Fibroblast of lung (primary cell): Measurements from ENCODE around the gene ALDH3B2. TPM values are rescaled to one million over a fixed set of nuclear protein-coding genes. Genes with fewer than 3 reads are reported as not detected.

Source experiments
- DNase-seq, 2 donors: peaks; one replicate each; pipeline versions ENCODE4 v3.0.0 to v3.0.0-alpha.2; 2010; ENCODE audit warnings: low read depth in 2 of 2
- H2AFZ ChIP-seq: 2 replicates; pipeline ENCODE4 v1.5.1; 2012; ENCODE audit warnings: low read length, control low read depth, inconsistent platforms
- H3K27ac ChIP-seq: 2 replicates; pipeline ENCODE4 v1.5.1; 2011; ENCODE audit warnings: low read length, control low read depth; ENCODE audit not compliant: insufficient read depth
- H3K27me3 ChIP-seq: 2 replicates; pipeline ENCODE4 v1.5.1; 2011; ENCODE audit warnings: mild to moderate bottlenecking, low read length; ENCODE audit not compliant: control insufficient read depth, insufficient read depth
- H3K36me3 ChIP-seq: 2 replicates; pipeline ENCODE4 v1.5.1; 2011; ENCODE audit warnings: low read length; ENCODE audit not compliant: control insufficient read depth, insufficient read depth
- H3K4me1 ChIP-seq: 2 replicates; pipeline ENCODE4 v1.5.1; 2011; ENCODE audit warnings: low read length; ENCODE audit not compliant: control insufficient read depth, insufficient read depth; ENCODE audit errors: extremely low read depth
- H3K4me2 ChIP-seq: 2 replicates; pipeline ENCODE4 v1.5.1; 2011; ENCODE audit warnings: low read length, control low read depth; ENCODE audit not compliant: insufficient read depth; ENCODE audit errors: extremely low read depth
- H3K4me3 ChIP-seq, 4 experiments: fragments of 200-600 bp in 1 of 4; sonication (generic) in 1 of 4; replicated peaks in 1 of 4; 2 replicates each; pipeline ENCODE4 v1.5.1; 2011 to 2016; ENCODE audit warnings: low read length in 4 of 4, low read depth in 3 of 4, mild to moderate bottlenecking in 3 of 4, control low read depth in 2 of 4, inconsistent platforms in 1 of 4, mixed read lengths in 1 of 4; ENCODE audit not compliant: insufficient read depth in 1 of 4; ENCODE audit errors: control extremely low read depth in 1 of 4
- H3K79me2 ChIP-seq: 2 replicates; pipeline ENCODE4 v1.5.1; 2012; ENCODE audit warnings: mild to moderate bottlenecking, low read length, inconsistent platforms; ENCODE audit not compliant: control insufficient read depth, insufficient read depth
- H3K9ac ChIP-seq: 2 replicates; pipeline ENCODE4 v1.5.1; 2011; ENCODE audit warnings: mild to moderate bottlenecking, low read length, control low read depth; ENCODE audit not compliant: insufficient read depth
- H3K9me3 ChIP-seq: 2 replicates; pipeline ENCODE4 v1.5.1; 2012; ENCODE audit warnings: low read depth, low read length; ENCODE audit not compliant: control insufficient read depth, insufficient read depth
- H4K20me1 ChIP-seq: 2 replicates; pipeline ENCODE4 v1.5.1; 2011; ENCODE audit warnings: low read length; ENCODE audit not compliant: control insufficient read depth, insufficient read depth; ENCODE audit errors: extremely low read depth
- EZH2 ChIP-seq: IDR thresholded peaks from 2 replicates; pipeline ENCODE4 v1.5.1; 2012; ENCODE audit warnings: low read length, control low read depth, mild to moderate bottlenecking; ENCODE audit errors: missing control alignments
- polyA plus RNA-seq, 2 donors: library from polyadenylated mRNA; depleted of rRNA in 1 of 2; stranded (reverse) in 1 of 2; unstranded in 1 of 2; fragments of >200 nt; gene quantifications; 2 replicates each; pipeline ENCODE4 v1.2.1, GENCODE V29; 2011 to 2012; ENCODE audit warnings: missing spikeins in 1 of 2
- total RNA-seq: library from RNA; depleted of rRNA; stranded (reverse); fragments of >200 nt; gene quantifications from 2 replicates; pipeline ENCODE4 v1.2.1, GENCODE V29; 2014
- TF ChIP-seq, protein P1 (sequence below), 2 donors: IDR thresholded peaks in 1 of 2; conservative IDR thresholded peaks in 1 of 2; 1 replicate in 1 of 2; 2 replicates in 1 of 2; pipeline ENCODE4 v1.5.1; 2011 to 2012; ENCODE audit warnings: low read length in 2 of 2, control low read depth in 1 of 2, inconsistent platforms in 1 of 2, low read depth in 1 of 2, mild to moderate bottlenecking in 1 of 2

The ALDH3B2 gene
- total and polyA plus RNA-seq, 2 donors (not counting 1 experiment from before 2014, with no cell fraction given), result not detected

DNA sequence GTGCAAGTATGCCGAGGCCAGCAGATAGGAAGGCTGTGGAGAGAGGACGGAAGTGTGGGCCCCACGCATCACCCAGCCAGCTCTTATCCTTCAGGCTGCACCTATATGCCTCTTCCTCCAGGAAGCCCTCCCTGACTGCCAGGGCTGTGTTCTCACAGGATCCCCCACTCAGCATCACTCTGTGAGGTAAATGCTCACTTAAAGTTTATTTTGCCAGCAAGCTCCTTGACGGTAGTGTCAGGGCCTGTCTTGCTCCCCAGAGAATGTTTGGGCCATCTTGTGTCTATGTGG is 39.2 kb downstream of the ALDH3B2 start:
- no peak overlapping the region for H3K27ac ChIP-seq
- H2AFZ ChIP-seq, result no peak overlapping the region
- no peaks in the 10 kb centered on the region for H3K4me1 ChIP-seq
- no peaks in the 10 kb centered on the region for H3K27me3 ChIP-seq
- H3K9ac ChIP-seq, result no peak overlapping the region
- no peaks in the 10 kb centered on the region for H3K36me3 ChIP-seq
- H3K4me3 ChIP-seq, result no peak overlapping the region
- DNase-seq, result no peak
- no peaks in the 10 kb centered on the region for H3K79me2 ChIP-seq
- no peaks in the 10 kb centered on the region for H4K20me1 ChIP-seq
- TF ChIP-seq EZH2, result no peak
- TF ChIP-seq, protein P1, sequence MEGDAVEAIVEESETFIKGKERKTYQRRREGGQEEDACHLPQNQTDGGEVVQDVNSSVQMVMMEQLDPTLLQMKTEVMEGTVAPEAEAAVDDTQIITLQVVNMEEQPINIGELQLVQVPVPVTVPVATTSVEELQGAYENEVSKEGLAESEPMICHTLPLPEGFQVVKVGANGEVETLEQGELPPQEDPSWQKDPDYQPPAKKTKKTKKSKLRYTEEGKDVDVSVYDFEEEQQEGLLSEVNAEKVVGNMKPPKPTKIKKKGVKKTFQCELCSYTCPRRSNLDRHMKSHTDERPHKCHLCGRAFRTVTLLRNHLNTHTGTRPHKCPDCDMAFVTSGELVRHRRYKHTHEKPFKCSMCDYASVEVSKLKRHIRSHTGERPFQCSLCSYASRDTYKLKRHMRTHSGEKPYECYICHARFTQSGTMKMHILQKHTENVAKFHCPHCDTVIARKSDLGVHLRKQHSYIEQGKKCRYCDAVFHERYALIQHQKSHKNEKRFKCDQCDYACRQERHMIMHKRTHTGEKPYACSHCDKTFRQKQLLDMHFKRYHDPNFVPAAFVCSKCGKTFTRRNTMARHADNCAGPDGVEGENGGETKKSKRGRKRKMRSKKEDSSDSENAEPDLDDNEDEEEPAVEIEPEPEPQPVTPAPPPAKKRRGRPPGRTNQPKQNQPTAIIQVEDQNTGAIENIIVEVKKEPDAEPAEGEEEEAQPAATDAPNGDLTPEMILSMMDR (conservative IDR thresholded peaks at IDR 0.05 in 1 of 2, IDR thresholded peaks at IDR 0.05 in 1 of 2; ENCODE audit: low read depth in 1 of 2, low read length in 2 of 2), result no peak
- H3K4me2 ChIP-seq, result no peak overlapping the region
- no peaks in the 10 kb centered on the region for H3K9me3 ChIP-seq

DNA sequence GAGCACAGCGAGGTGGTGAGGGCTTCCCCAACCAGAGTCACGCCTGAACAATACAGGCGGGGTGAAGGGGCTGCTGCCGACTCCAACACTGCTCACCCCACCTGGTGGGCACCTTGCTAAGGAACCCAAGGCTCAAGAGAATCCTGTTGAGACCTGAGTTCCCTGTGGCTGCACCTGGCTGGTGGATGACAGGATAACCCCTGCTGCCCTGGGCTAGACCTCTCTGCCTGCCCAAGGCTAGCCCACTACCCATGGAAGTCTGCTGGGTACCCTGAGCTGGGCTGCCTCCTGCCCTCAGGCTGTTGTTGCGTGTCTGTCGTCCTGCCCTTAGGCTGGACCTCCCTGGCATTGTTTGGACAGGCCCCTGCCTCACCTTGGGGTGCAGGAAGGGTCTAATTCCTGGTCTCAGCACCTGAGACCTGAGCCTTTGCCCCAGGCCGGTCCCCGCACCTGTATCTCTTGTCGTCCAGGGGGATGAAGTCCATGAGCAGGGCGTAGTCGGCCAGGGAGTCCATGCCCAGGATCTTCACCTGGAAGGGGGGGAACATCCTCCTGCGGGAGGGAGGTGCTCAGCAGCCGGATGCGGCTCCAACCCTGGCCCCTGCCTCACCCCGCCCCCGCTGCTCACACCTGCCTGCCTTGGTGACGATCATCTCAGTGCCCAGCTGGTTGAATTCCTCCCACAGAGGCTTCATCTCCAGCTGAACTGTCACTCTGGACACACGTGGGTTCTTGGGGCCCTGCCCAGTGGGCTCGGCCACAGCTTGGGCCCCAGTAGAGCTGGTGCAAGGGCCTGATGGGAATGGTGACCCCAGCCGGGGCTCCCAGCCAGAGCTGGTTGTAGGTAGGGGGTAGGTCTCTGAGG is 39.8 kb downstream of the ALDH3B2 start:
- H3K4me1 ChIP-seq, result no peaks in the 10 kb centered on the region
- H2AFZ ChIP-seq, result no peak overlapping the region
- H3K4me2 ChIP-seq, result no peak overlapping the region
- no peaks in the 10 kb centered on the region for H4K20me1 ChIP-seq
- H3K36me3 ChIP-seq, result no peaks in the 10 kb centered on the region
- H3K79me2 ChIP-seq, result no peaks in the 10 kb centered on the region
- no peak overlapping the region for H3K27ac ChIP-seq
- H3K9me3 ChIP-seq, result no peaks in the 10 kb centered on the region
- no peaks in the 10 kb centered on the region for H3K27me3 ChIP-seq
- DNase-seq, result no peak
- TF ChIP-seq, protein P1 (conservative IDR thresholded peaks at IDR 0.05 in 1 of 2, IDR thresholded peaks at IDR 0.05 in 1 of 2; ENCODE audit: low read depth in 1 of 2, low read length in 2 of 2), result no peak
- TF ChIP-seq EZH2, result no peak
- H3K4me3 ChIP-seq, result no peak overlapping the region
- H3K9ac ChIP-seq, result no peak overlapping the region

DNA sequence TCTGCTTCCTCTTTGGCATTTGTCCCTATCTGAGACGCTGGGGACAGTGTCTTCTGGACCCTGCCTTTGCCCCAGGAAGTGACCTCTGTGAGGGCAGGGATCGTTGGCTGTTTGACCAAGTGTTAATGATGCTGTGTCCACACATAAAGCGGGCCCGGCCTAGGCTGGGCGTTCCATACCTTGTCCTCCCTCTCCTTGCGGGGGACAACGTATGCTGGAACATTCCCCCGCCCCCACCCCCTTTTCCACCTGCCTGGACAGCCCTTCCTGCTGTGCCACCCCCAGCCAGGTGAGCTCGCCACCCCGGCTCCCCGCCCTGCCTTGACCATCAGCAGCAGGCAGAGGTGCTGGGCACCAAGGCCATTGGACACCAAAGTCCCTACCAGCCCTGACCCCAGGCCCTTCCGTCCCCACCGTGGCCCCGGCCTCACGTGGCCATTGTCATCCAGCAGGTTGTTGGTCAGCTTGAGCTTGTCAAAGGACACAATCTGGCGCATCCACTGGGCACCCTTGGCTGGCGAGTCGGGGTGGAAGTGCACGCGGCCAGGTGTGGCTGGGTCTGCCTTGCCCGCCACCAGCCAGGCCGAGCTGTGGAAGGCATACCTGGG is 40.6 kb downstream of the ALDH3B2 start:
- Histone ChIP-seq H2AFZ (no peak overlapping the region), H3K9ac (no peak overlapping the region), H3K79me2 (no peaks in the 10 kb centered on the region), H3K27ac (no peak overlapping the region), H3K9me3 (no peaks in the 10 kb centered on the region), H3K27me3 (no peaks in the 10 kb centered on the region), H4K20me1 (no peaks in the 10 kb centered on the region), H3K4me2 (no peak overlapping the region), H3K4me1 (peaks cover 3% of the 10 kb centered on the region), H3K4me3 (no peak overlapping the region), H3K36me3 (no peaks in the 10 kb centered on the region)
- TF ChIP-seq EZH2, result no peak
- DNase-seq, result no peak
